Astrocyte (in vitro differentiated cells and primary cell): ENCODE results near the gene TMEM232. TPM values are rescaled to one million over a fixed set of nuclear protein-coding genes. Genes with fewer than 3 reads are reported as not detected.

Source experiments
- DNase-seq: peaks from one replicate; pipeline ENCODE4 v3.0.0-alpha.2; 2010; ENCODE audit warnings: low read depth
- FAIRE-seq: peaks from 2 replicates; lab custom pipeline; 2011; peaks lifted over from hg19 to GRCh38; lab: Jason Lieb, UNC
- H2AFZ ChIP-seq: 2 replicates; pipeline ENCODE4 v1.6.0; 2012; ENCODE audit warnings: low read depth, low read length, inconsistent platforms
- H3K27ac ChIP-seq: 2 replicates; pipeline ENCODE4 v1.5.1; 2011; ENCODE audit warnings: low read depth, low read length, inconsistent platforms
- H3K27me3 ChIP-seq: 2 replicates; pipeline ENCODE4 v1.6.0; 2011; ENCODE audit warnings: low read length, inconsistent platforms; ENCODE audit not compliant: insufficient read depth
- H3K36me3 ChIP-seq: 2 replicates; pipeline ENCODE4 v1.5.1; 2011; ENCODE audit warnings: low read length, inconsistent platforms; ENCODE audit not compliant: insufficient read depth
- H3K4me1 ChIP-seq: 2 replicates; pipeline ENCODE4 v1.5.1; 2011; ENCODE audit warnings: low read length, inconsistent platforms; ENCODE audit not compliant: insufficient read depth
- H3K4me2 ChIP-seq: 2 replicates; pipeline ENCODE4 v1.6.0; 2012; ENCODE audit warnings: low read length, inconsistent platforms
- H3K4me3 ChIP-seq: 2 replicates; pipeline ENCODE4 v1.5.1; 2011; ENCODE audit warnings: low read depth, mild to moderate bottlenecking, low read length, inconsistent platforms; ENCODE audit not compliant: insufficient read depth
- H3K79me2 ChIP-seq: 2 replicates; pipeline ENCODE4 v1.6.0; 2012; ENCODE audit warnings: mild to moderate bottlenecking, low read length, inconsistent platforms; ENCODE audit not compliant: insufficient read depth
- H3K9ac ChIP-seq: 2 replicates; pipeline ENCODE4 v1.6.0; 2012; ENCODE audit warnings: mild to moderate bottlenecking, low read length, inconsistent platforms
- H3K9me3 ChIP-seq: 2 replicates; pipeline ENCODE4 v1.5.1; 2012; ENCODE audit warnings: low read depth, mild to moderate bottlenecking, low read length, inconsistent platforms; ENCODE audit not compliant: insufficient read depth
- H4K20me1 ChIP-seq: 2 replicates; pipeline ENCODE4 v1.6.0; 2012; ENCODE audit warnings: low read length, inconsistent platforms; ENCODE audit not compliant: insufficient read depth
- H3K27ac Mint-ChIP-seq: one replicate; pipeline ENCODE4 v1.8.0; 2021; ENCODE audit warnings: mild to moderate bottlenecking, mixed read lengths; ENCODE audit not compliant: unreplicated experiment
- H3K27me3 Mint-ChIP-seq: one replicate; pipeline ENCODE4 v1.8.0; 2021; ENCODE audit warnings: low read depth, mixed read lengths; ENCODE audit not compliant: unreplicated experiment
- H3K36me3 Mint-ChIP-seq: one replicate; pipeline ENCODE4 v1.8.0; 2021; ENCODE audit warnings: low read depth, mixed read lengths; ENCODE audit not compliant: unreplicated experiment
- H3K4me1 Mint-ChIP-seq: one replicate; pipeline ENCODE4 v1.8.0; 2021; ENCODE audit warnings: low read depth, mixed read lengths; ENCODE audit not compliant: unreplicated experiment
- H3K4me3 Mint-ChIP-seq: one replicate; pipeline ENCODE4 v1.8.0; 2021; ENCODE audit warnings: mild to moderate bottlenecking, moderate library complexity, mixed read lengths; ENCODE audit not compliant: unreplicated experiment
- H3K9me3 Mint-ChIP-seq: one replicate; pipeline ENCODE4 v1.8.0; 2021; ENCODE audit warnings: mild to moderate bottlenecking, mixed read lengths; ENCODE audit not compliant: unreplicated experiment
- CTCF ChIP-seq: IDR thresholded peaks from 2 replicates; pipeline ENCODE4 v1.5.1; 2011; ENCODE audit warnings: low read depth, mild to moderate bottlenecking, inconsistent platforms, low read length, moderate library complexity; ENCODE audit not compliant: insufficient read depth
- EZH2 ChIP-seq: IDR thresholded peaks from 2 replicates; pipeline ENCODE4 v1.6.1; 2012; ENCODE audit warnings: mild to moderate bottlenecking, low read length, inconsistent platforms; ENCODE audit not compliant: insufficient read depth
- total RNA-seq: library from RNA; stranded (reverse); gene quantifications from 2 replicates; pipeline ENCODE4 v1.2.1, GENCODE V29; 2021

TMEM232 gene
- total RNA-seq, 1 donor from 2014 or later, result 1.4 TPM

- Histone ChIP-seq H4K20me1 (no peaks in the 10 kb centered on the region), H3K4me2 (peak within 1 kb of the TSS; percentile 94), H3K79me2 (peaks cover 43% of the 10 kb centered on the region), H3K4me3 (peak within 1 kb of the TSS; percentile 93), H3K27ac (peak within 1 kb of the TSS; percentile 76), H2AFZ (peak within 1 kb of the TSS; percentile 97), H3K4me1 (peaks cover 6% of the 10 kb centered on the region), H3K9me3 (no peaks in the 10 kb centered on the region), H3K36me3 (no peaks in the 10 kb centered on the region), H3K27me3 (no peaks in the 10 kb centered on the region), H3K9ac (peak within 1 kb of the TSS; percentile 85)
- Mint-ChIP-seq H3K4me1 (peaks cover 10% of the 10 kb centered on the region), H3K27me3 (peaks cover 4% of the 10 kb centered on the region), H3K9me3 (no peaks in the 10 kb centered on the region), H3K4me3 (peak within 1 kb of the TSS; percentile 97), H3K27ac (peak within 1 kb of the TSS; percentile 95), H3K36me3 (no peaks in the 10 kb centered on the region)
- TF ChIP-seq EZH2, result no peak
- DNase-seq (peak; percentile 81), FAIRE-seq (peak; percentile 78)
Measured at GRCh38 chr5:110738812-110739651, 12.6 kb upstream of the TMEM232 start, which contains the start of gene SLC25A46. SLC25A46 (plus strand) TSS chr5:110739007; CDS start chr5:110739120, 113 bp downstream.

GRCh38 chr5:110738503-110738811 is 12.0 kb upstream of the TMEM232 start:
- Histone ChIP-seq H3K9ac (peak overlapping the region; percentile 85), H3K4me1 (peaks cover 6% of the 10 kb centered on the region), H3K9me3 (no peaks in the 10 kb centered on the region), H2AFZ (peak overlapping the region; percentile 97), H3K4me3 (peak overlapping the region; percentile 93), H3K27me3 (no peaks in the 10 kb centered on the region), H3K79me2 (peaks cover 43% of the 10 kb centered on the region), H3K36me3 (no peaks in the 10 kb centered on the region), H3K27ac (peak overlapping the region; percentile 76), H3K4me2 (peak overlapping the region; percentile 94), H4K20me1 (no peaks in the 10 kb centered on the region)
- Mint-ChIP-seq H3K36me3 (no peaks in the 10 kb centered on the region), H3K27me3 (peaks cover 4% of the 10 kb centered on the region), H3K4me3 (peak overlapping the region; percentile 97), H3K27ac (peak overlapping the region; percentile 95), H3K9me3 (no peaks in the 10 kb centered on the region), H3K4me1 (peaks cover 10% of the 10 kb centered on the region)
- DNase-seq (no peak), FAIRE-seq (no peak)
- TF ChIP-seq CTCF (no peak), EZH2 (no peak)

- H3K27me3 ChIP-seq, result no peaks in the 10 kb centered on the region
- peaks cover 6% of the 10 kb centered on the region for H3K4me1 ChIP-seq
- Mint-ChIP-seq H3K4me3 (no peak overlapping the region), H3K4me1 (peaks cover 10% of the 10 kb centered on the region), H3K9me3 (peaks cover 3% of the 10 kb centered on the region), H3K36me3 (no peaks in the 10 kb centered on the region), H3K27me3 (peaks cover 4% of the 10 kb centered on the region), H3K27ac (no peak overlapping the region)
- TF ChIP-seq EZH2 (no peak), CTCF (no peak)
- H4K20me1 ChIP-seq, result no peaks in the 10 kb centered on the region
- H3K9me3 ChIP-seq, result no peaks in the 10 kb centered on the region
- peaks cover 27% of the 10 kb centered on the region for H3K79me2 ChIP-seq
- H3K27ac ChIP-seq, result no peak overlapping the region
- H2AFZ ChIP-seq, result no peak overlapping the region
- no peak overlapping the region for H3K4me2 ChIP-seq
- no peak overlapping the region for H3K9ac ChIP-seq
- FAIRE-seq (no peak), DNase-seq (no peak)
- no peaks in the 10 kb centered on the region for H3K36me3 ChIP-seq
- H3K4me3 ChIP-seq, result no peak overlapping the region
Measured at GRCh38 chr5:110736753-110737152, 10.3 kb upstream of the TMEM232 start.
